CD4-positive, alpha-beta T cell treated with Interleukin-4 for 4 hours (primary cell): Measurements from ENCODE around the gene TRIM75.
"Not testable (repeated sequence)": the region's sequence is repeated elsewhere in the genome, so short reads cannot be mapped to it uniquely, and the experiment has no call there.

ENCODE experiments used
- DNase-seq: peaks from one replicate; pipeline ENCODE4 v3.0.0-alpha.2; 2020

TRIM75 gene

GRCh38 chr4:165079476-165079875, 25.8 kb downstream of the TRIM75 start:
- no peak for DNase-seq

GRCh38 chr4:165084787-165085186, 31.1 kb downstream of the TRIM75 start:
- DNase-seq, result not testable (repeated sequence)

GRCh38 chr4:165085946-165086345, 32.3 kb downstream of the TRIM75 start:
- no peak for DNase-seq

GRCh38 chr4:165088366-165088765, 34.7 kb downstream of the TRIM75 start:
- no peak for DNase-seq

GRCh38 chr4:165092187-165092586, 38.5 kb downstream of the TRIM75 start:
- not testable (repeated sequence) for DNase-seq

- DNase-seq, result no peak
Observed at GRCh38 chr4:165094873-165095272, 41.2 kb downstream of the TRIM75 start.

GRCh38 chr4:165095291-165095690, 41.6 kb downstream of the TRIM75 start:
- DNase-seq, result no peak

GRCh38 chr4:165096776-165097175, 43.1 kb downstream of the TRIM75 start:
- peak; percentile 8 for DNase-seq

- DNase-seq, result no peak
Observed at GRCh38 chr4:165101641-165102040, 48.0 kb downstream of the TRIM75 start.

GRCh38 chr4:165106518-165106917, 52.9 kb downstream of the TRIM75 start:
- no peak for DNase-seq
